Endothelial cell of umbilical vein (primary cell): ENCODE measurements around the gene FAM234B.

Experiments used
- EZH2 ChIP-seq: IDR thresholded peaks from 2 replicates; pipeline ENCODE4 v1.6.1; 2012; ENCODE audit warnings: borderline replicate concordance, low read depth, mild to moderate bottlenecking, moderate library complexity, low read length, inconsistent platforms; ENCODE audit not compliant: severe bottlenecking
- FOS ChIP-seq: IDR thresholded peaks from 2 replicates; pipeline ENCODE4 v1.6.1; 2011; ENCODE audit warnings: mild to moderate bottlenecking, low read length, moderate library complexity, borderline replicate concordance; ENCODE audit not compliant: insufficient read depth
- JUN ChIP-seq: IDR thresholded peaks from 2 replicates; pipeline ENCODE4 v1.6.1; 2011; ENCODE audit warnings: borderline replicate concordance, low read depth; ENCODE audit not compliant: insufficient read length, insufficient read depth
- POLR2A ChIP-seq: IDR thresholded peaks from 2 replicates; pipeline ENCODE4 v1.6.1; 2012; ENCODE audit warnings: low read depth, mild to moderate bottlenecking, control low read depth, low read length
- POLR2AphosphoS5 ChIP-seq: IDR thresholded peaks from 2 replicates; pipeline ENCODE4 v1.6.1; 2012; ENCODE audit warnings: low read depth, mild to moderate bottlenecking, control low read depth, low read length, moderate library complexity; ENCODE audit not compliant: insufficient read depth
- TF ChIP-seq, protein P1 (sequence below), 2 donors: IDR thresholded peaks; 1 replicate in 1 of 2; 2 replicates in 1 of 2; pipeline ENCODE4 v1.5.1; 2011; ENCODE audit warnings: low read length in 2 of 2, mild to moderate bottlenecking in 2 of 2, moderate library complexity in 2 of 2, control low read depth in 1 of 2, inconsistent platforms in 1 of 2, low read depth in 1 of 2; ENCODE audit not compliant: insufficient read depth in 1 of 2; ENCODE audit errors: extremely low read depth in 1 of 2

DNA sequence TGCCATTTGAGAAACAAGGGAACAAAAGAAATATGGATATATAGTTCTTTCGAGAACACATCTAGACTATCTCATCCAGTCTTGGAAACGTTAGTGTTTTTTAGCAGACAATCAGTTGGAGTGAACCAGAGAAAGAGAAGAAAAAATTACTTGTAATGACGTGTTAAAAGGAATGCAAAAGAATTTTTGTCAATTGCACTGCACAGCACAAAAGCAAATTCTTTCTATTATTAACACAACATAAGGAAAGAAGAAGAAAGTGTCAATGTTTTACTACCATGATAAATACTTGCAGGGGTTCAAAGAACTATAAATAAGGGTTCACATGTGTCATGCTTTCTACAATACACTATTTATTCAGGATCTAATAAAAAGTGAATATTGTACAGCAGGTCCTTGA, 86.8 kb downstream of the FAM234B start:
- TF ChIP-seq POLR2A, result no peak
- TF ChIP-seq, protein P1, sequence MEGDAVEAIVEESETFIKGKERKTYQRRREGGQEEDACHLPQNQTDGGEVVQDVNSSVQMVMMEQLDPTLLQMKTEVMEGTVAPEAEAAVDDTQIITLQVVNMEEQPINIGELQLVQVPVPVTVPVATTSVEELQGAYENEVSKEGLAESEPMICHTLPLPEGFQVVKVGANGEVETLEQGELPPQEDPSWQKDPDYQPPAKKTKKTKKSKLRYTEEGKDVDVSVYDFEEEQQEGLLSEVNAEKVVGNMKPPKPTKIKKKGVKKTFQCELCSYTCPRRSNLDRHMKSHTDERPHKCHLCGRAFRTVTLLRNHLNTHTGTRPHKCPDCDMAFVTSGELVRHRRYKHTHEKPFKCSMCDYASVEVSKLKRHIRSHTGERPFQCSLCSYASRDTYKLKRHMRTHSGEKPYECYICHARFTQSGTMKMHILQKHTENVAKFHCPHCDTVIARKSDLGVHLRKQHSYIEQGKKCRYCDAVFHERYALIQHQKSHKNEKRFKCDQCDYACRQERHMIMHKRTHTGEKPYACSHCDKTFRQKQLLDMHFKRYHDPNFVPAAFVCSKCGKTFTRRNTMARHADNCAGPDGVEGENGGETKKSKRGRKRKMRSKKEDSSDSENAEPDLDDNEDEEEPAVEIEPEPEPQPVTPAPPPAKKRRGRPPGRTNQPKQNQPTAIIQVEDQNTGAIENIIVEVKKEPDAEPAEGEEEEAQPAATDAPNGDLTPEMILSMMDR (IDR thresholded peaks at IDR 0.05; ENCODE audit: extremely low read depth in 1 of 2, insufficient read depth in 1 of 2, low read depth in 1 of 2, low read length in 2 of 2), result no peak
- no peak for TF ChIP-seq EZH2
- TF ChIP-seq POLR2AphosphoS5, result no peak
- no peak for TF ChIP-seq JUN
- TF ChIP-seq FOS, result no peak
